HG02798 (cell line): ENCODE measurements around the gene KLHL11.
"Not testable (repeated sequence)": the region's sequence is repeated elsewhere in the genome, so short reads cannot be mapped to it uniquely, and the experiment has no call there.

ENCODE experiments used
- ATAC-seq: cut with Tn5 transposase; IDR thresholded peaks from one replicate; pipeline ENCODE4 v1.9.1; 2021; ENCODE audit warnings: mild to moderate bottlenecking; ENCODE audit not compliant: unreplicated experiment, poor library complexity

The KLHL11 gene

GRCh38 chr17:41888332-41888965, 23.2 kb upstream of the KLHL11 start:
- ATAC-seq: no peak

- ATAC-seq: no peak
Observed at GRCh38 chr17:41885733-41886132, 20.5 kb upstream of the KLHL11 start.

GRCh38 chr17:41882756-41883155, 17.5 kb upstream of the KLHL11 start:
- ATAC-seq: no peak

GRCh38 chr17:41880130-41880529, 14.9 kb upstream of the KLHL11 start:
- ATAC-seq: no peak

GRCh38 chr17:41874293-41874670, 9.1 kb upstream of the KLHL11 start:
- not testable (repeated sequence) for ATAC-seq

GRCh38 chr17:41873559-41874292, 8.5 kb upstream of the KLHL11 start:
- no peak for ATAC-seq

GRCh38 chr17:41871789-41872188, 6.6 kb upstream of the KLHL11 start:
- no peak for ATAC-seq

- no peak for ATAC-seq
Observed at GRCh38 chr17:41870627-41871026, 5.4 kb upstream of the KLHL11 start.

- no peak for ATAC-seq
Observed at GRCh38 chr17:41870097-41870496, 4.9 kb upstream of the KLHL11 start.

GRCh38 chr17:41869426-41869825, 4.2 kb upstream of the KLHL11 start:
- ATAC-seq: no peak

GRCh38 chr17:41868568-41868967, 3.3 kb upstream of the KLHL11 start:
- no peak for ATAC-seq

- no peak for ATAC-seq
Observed at GRCh38 chr17:41865596-41865893, 322 bp upstream of the KLHL11 start.

- ATAC-seq: no peak
Observed at GRCh38 chr17:41864498-41864835, 756 bp downstream of the KLHL11 start.

GRCh38 chr17:41863074-41863848, 2.0 kb downstream of the KLHL11 start:
- ATAC-seq: no peak

- ATAC-seq: no peak
Observed at GRCh38 chr17:41860254-41860931, 4.8 kb downstream of the KLHL11 start.

- ATAC-seq: not testable (repeated sequence)
Observed at GRCh38 chr17:41851382-41851781, 13.8 kb downstream of the KLHL11 start.

- no peak for ATAC-seq
Observed at GRCh38 chr17:41849251-41849990, 15.8 kb downstream of the KLHL11 start.

- ATAC-seq: no peak
Observed at GRCh38 chr17:41848788-41849187, 16.4 kb downstream of the KLHL11 start.

GRCh38 chr17:41844971-41845370, 20.3 kb downstream of the KLHL11 start:
- no peak for ATAC-seq

GRCh38 chr17:41840781-41841180, 24.4 kb downstream of the KLHL11 start:
- ATAC-seq: not testable (repeated sequence)
